ENCODE results near the gene MYO1A.
"Not testable (repeated sequence)": the region's sequence is repeated elsewhere in the genome, so short reads cannot be mapped to it uniquely, and the experiment has no call there.

Gene MYO1A

GRCh38 chr12:57046947-57047890, 2.7 kb downstream of the MYO1A start:
- DNase-seq, result peak; percentile 56 to 68 (median 67)

DNA sequence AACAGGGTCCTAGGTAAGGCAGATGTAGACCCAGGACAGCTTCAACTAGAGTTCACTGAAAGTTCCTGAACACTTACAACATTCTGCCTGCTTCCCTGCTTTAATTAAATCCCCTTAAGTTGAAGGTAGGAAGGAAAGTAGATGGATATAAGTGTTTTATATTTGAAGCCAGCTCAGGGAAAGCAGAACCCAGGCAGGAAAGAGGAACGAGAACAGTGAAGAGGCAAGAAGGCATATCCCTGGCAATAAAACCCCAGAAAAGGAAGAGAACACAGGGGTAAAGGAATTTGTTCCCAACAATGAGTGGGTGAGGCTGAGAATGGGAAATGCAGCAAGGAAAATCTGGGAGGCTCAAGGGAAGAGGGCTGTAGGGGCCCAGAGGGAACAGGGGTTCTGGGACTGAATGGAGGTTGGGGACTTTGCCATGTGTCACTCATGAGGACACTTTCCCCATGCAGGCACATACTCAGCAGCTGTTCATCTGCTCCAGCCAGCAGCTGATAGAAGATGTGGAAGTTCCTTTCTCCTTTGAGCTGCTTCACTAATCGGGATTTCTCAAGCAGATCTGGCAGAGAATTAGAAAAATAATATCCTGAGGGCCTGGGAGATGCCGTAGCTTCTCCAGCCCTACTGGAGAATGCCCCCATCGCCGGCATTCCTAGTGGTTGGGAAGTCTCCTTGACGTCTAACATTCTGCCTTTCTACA, 3.7 kb downstream of the MYO1A start:
- peak; percentile 69 to 77 (median 74) for DNase-seq

GRCh38 chr12:57044889-57045288, 5.0 kb downstream of the MYO1A start:
- DNase-seq, result no peak

GRCh38 chr12:57044468-57044867, 5.5 kb downstream of the MYO1A start:
- no peak for DNase-seq

DNA sequence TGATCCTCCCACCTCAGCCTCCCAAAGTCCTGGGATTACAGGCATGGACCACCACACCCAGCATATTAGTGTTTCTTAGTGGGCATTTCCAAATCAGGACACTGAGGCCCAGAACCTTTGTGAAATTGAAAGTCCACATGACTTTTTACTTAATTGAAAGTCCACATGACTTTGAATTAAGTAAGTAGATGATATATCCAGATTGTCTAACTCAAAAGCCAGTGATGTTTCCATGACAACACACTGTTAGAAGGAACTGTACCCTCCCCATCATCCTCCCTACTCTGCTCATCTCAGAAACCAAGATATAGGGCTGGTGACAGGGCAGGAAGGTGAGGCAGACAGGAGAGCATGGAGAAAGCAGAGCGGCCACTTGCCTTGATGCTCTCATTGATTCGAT, 7.2 kb downstream of the MYO1A start:
- DNase-seq, result no peak

DNA sequence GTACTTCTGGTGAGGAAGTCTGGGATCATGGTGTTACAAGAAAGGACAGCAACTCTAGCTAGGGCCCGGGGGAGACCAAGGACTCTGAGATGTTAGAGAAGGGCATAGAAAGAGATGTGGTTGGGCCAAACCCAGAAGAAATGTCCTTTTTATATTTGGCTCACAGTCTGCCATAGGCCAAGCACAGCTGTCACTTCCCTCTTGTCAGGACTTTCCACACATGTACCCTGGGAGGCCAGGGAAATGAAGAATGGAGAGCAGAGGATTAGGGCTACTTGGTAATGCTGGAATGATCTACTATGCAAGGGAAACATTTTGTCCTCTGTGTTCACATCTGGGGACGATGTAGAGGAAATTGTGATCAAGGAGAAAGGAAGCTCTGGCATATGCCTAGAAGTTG, 9.2 kb downstream of the MYO1A start:
- DNase-seq, result peak in 2 of 3 donors; percentile 30 to 43

DNA sequence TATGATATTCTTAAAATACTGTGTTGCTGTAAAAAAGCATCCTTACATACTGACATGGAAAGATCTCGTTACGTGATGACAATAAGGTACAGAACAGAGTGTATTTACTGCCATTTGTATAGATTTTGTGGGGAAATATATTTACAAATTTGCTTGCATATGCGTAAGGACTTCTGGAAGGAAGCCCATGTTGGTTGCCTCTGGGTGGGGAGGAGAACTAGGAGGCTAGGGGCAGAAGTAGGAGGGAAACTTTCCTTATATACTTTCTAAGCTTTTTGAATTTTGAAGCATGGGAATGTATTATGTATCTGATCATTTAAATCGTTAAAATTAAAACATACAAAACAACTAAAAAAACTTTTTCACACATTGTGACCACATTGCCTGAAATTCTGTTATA, 9.7 kb downstream of the MYO1A start:
- no peak for DNase-seq

GRCh38 chr12:57039016-57039798, 10.7 kb downstream of the MYO1A start:
- DNase-seq, result peak in 2 of 3 donors; percentile 36 to 42

GRCh38 chr12:57037264-57037663, 12.7 kb downstream of the MYO1A start:
- DNase-seq, result no peak

GRCh38 chr12:57033431-57033830, 16.5 kb downstream of the MYO1A start:
- no peak for DNase-seq

DNA sequence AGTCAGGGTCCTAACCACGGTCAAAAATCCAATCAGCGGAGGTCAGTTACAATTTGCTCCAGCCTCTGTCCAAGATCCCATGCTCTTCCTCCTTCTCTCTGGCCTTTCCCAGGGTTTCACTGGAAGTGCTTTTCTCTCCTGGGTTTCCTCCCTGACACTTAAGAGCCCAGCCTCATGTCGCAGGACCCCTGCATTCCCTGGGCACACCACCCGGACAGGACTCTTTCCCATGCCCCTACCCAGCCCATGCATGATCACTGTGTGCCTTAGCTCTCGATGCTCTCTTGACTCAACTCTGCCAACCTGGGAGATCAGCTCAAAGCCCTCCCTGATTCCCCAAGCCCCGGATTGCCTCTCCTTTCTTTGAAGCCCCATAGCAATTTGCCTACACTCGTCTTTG, 18.1 kb downstream of the MYO1A start:
- no peak for DNase-seq

GRCh38 chr12:57031138-57031725, 18.7 kb downstream of the MYO1A start:
- DNase-seq, result peak; percentile 47 to 48 (median 48)

GRCh38 chr12:57029457-57029856, 20.5 kb downstream of the MYO1A start:
- DNase-seq, result no peak

DNA sequence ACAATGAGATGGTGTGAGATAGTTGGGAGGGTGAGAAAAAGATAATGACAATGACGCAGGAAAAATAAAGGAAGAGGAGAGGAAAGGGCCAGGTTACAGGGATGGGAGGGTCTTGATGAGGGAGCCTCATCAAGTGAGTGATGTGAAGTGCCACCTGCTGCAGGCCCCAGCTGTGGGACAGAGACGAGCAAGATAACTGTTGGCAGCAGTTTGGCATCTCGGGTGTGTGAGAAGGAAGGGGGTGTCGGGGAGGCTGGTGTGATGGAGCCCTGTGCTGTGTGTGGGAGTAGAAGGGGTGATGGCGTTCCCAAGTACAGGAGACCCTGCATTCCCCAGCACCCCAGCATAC, 22.1 kb downstream of the MYO1A start:
- no peak for DNase-seq

- no peak for DNase-seq
These were observed 22.7 kb downstream of the MYO1A start for GRCh38 chr12:57027011-57027804.

- DNase-seq, result no peak
These were observed 24.7 kb downstream of the MYO1A start for GRCh38 chr12:57025196-57025595.

DNA sequence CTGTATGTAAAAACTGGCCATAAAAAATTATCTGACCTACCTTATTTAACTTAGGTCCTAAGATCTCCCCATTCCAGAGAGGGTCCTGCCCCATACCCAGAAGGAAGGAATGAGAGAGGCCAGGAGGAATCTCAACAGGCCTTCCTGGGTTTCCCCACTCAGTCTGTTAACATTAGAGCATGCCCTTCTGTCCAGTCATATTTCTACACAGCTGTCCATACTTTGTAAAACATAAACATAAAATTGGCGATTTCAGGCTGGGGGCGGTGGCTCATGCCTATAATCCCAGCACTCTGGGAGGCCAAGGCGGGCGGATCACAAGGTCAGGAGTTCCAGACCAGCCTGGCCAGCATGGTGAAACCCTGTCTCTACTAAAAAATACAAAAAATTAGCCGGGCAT, 27.6 kb downstream of the MYO1A start:
- DNase-seq, result not testable (repeated sequence)

DNA sequence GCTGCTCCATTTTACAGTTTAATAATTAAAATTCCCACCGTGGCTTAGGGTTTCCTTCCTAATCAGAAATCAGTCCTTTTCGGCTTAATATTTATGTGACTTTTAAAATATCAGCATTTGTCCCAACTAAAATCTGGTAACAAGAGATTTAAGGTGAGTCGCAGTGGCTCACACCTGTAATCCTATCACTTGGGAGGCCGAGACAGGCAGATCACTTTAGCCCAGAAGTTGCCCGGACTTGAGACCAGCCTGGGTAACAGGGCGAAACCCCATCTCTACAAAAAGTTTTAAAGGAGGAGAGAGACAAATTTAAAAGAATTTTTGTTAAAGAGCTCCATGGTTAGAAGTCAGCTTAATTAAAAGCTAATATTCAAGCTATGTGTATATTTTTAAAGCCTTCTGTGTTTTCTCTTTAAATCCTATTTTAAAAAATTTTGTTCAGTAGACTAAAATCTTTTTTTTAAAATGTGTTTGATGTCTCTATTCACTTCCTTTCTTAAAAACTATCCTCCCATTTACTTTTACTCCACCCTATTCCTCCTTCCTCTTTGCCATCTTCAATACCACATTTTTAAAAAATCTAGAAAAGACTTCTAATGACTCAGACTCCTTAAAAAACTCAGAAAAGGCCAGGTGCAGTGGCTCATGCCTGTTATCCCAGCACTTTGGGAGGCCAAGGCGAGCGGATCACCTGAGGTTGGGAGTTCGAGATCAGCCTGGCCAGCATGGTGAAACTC, 29.8 kb downstream of the MYO1A start:
- DNase-seq, result no peak

DNA sequence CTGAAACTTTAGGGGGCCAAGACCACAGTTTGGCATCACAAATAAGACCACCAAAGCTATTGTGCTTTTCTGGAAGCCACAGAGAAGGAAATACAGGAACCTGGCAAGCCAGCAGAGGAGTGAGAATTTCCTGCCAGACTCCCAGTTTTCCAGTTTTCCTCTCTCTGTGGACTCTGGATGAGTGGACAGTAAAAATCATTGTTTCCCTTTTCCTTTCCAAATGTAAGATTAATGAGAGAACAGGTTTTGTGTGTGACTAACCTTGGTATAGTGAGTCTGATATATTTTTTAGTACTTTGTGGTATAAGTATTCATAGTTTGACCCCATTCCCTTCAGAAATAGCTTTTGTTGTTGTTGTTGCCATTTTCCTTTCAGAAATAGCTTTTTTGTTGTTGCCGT, 31.0 kb downstream of the MYO1A start:
- no peak for DNase-seq

- DNase-seq, result not testable (repeated sequence)
These were observed 31.6 kb downstream of the MYO1A start for GRCh38 chr12:57018353-57018752.

DNA sequence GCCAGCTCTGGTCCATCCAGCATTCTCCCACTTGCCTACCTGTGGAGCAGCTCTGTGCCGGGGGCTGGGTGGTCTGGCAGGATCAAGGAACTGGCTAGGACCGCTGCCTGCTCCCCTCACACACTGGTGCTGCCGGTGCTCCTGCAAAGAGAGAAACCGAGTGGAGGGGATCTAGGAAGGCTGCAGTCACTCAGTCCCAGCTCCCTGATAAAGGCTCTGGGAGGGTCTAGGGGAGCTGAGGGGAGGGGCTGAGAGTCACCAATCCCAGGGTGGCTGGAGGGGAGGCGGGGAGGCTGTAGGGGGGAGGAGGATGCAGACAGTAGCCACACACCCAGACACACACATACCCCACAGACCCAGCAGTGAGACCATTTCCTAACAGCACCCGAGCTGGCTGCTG, 33.6 kb downstream of the MYO1A start, which contains the start of gene TAC3:
Gene TAC3 (minus strand): TSS at position 182 of the 400 bp plus-strand sequence. CDS start 732 bp downstream, outside the sequence.
- DNase-seq, result no peak
